Iris pigment epithelial cell (primary cell): ENCODE results near the gene IGFL2.
"Not testable (repeated sequence)": the region's sequence is repeated elsewhere in the genome, so short reads cannot be mapped to it uniquely, and the experiment has no call there.

Source experiments
- DNase-seq: peaks from one replicate; pipeline ENCODE4 v3.0.0-alpha.2; 2011; ENCODE audit warnings: low read depth

IGFL2 gene

GRCh38 chr19:46147791-46148288 lies at the start of gene IGFL2:
Gene IGFL2, plus strand, starts transcription at chr19:46148238. Its CDS starts 41 bp downstream, at chr19:46148279.
- peak; percentile 28 for DNase-seq

GRCh38 chr19:46100344-46100743 lies 47.7 kb upstream of the IGFL2 start:
- no peak for DNase-seq

- DNase-seq: no peak
These were observed 46.7 kb upstream of the IGFL2 start for GRCh38 chr19:46101293-46101692.

GRCh38 chr19:46102333-46102732 lies 45.7 kb upstream of the IGFL2 start:
- not testable (repeated sequence) for DNase-seq

- peak; percentile 39 for DNase-seq
These were observed 40.7 kb upstream of the IGFL2 start for GRCh38 chr19:46107371-46107770.

- no peak for DNase-seq
These were observed 38.2 kb upstream of the IGFL2 start for GRCh38 chr19:46109876-46110275.

- DNase-seq: no peak
These were observed 36.7 kb upstream of the IGFL2 start for GRCh38 chr19:46111376-46111775.

- DNase-seq: no peak
These were observed 35.5 kb upstream of the IGFL2 start for GRCh38 chr19:46112527-46112926.

- no peak for DNase-seq
These were observed 34.3 kb upstream of the IGFL2 start for GRCh38 chr19:46113726-46114125.

GRCh38 chr19:46115396-46116106 lies 32.5 kb upstream of the IGFL2 start:
- peak; percentile 87 for DNase-seq

- DNase-seq: no peak
These were observed 31.9 kb upstream of the IGFL2 start for GRCh38 chr19:46116121-46116520.

- no peak for DNase-seq
These were observed 29.9 kb upstream of the IGFL2 start for GRCh38 chr19:46118136-46118535.

GRCh38 chr19:46124638-46125115 lies 23.4 kb upstream of the IGFL2 start, which contains the start of gene IGFL3:
Gene IGFL3, minus strand, starts transcription at chr19:46124688. Its CDS starts 39 bp downstream, at chr19:46124649.
- peak; percentile 54 for DNase-seq

- no peak for DNase-seq
These were observed 22.6 kb upstream of the IGFL2 start for GRCh38 chr19:46125447-46125846.

GRCh38 chr19:46126086-46126580 lies 21.9 kb upstream of the IGFL2 start:
- DNase-seq: no peak

GRCh38 chr19:46131485-46132143 lies 16.4 kb upstream of the IGFL2 start:
- peak; percentile 18 for DNase-seq

GRCh38 chr19:46132508-46133100 lies 15.4 kb upstream of the IGFL2 start:
- no peak for DNase-seq

- DNase-seq: peak; percentile 96
These were observed 14.9 kb upstream of the IGFL2 start for GRCh38 chr19:46133101-46133627.

GRCh38 chr19:46133777-46134241 lies 14.2 kb upstream of the IGFL2 start:
- DNase-seq: no peak

- DNase-seq: peak; percentile 45
These were observed 13.5 kb upstream of the IGFL2 start for GRCh38 chr19:46134527-46134926.

GRCh38 chr19:46137915-46138473 lies 10.0 kb upstream of the IGFL2 start:
- DNase-seq: no peak

GRCh38 chr19:46141421-46141820 lies 6.6 kb upstream of the IGFL2 start:
- no peak for DNase-seq
